ENCODE data around the gene ROBO1.

The ROBO1 gene

GRCh38 chr3:79672731-79673130 is 95.1 kb downstream of the ROBO1 start:
- FAIRE-seq: no peak

GRCh38 chr3:79672075-79672474 is 95.7 kb downstream of the ROBO1 start:
- no peak for DNase-seq (ENCODE audit: insufficient read length, low spot score)
- no peak for FAIRE-seq

More at GRCh38 chr3:79672731-79673130, 95.1 kb downstream of the ROBO1 start:
- DNase-seq (ENCODE audit: insufficient read length, low spot score): no peak

DNA sequence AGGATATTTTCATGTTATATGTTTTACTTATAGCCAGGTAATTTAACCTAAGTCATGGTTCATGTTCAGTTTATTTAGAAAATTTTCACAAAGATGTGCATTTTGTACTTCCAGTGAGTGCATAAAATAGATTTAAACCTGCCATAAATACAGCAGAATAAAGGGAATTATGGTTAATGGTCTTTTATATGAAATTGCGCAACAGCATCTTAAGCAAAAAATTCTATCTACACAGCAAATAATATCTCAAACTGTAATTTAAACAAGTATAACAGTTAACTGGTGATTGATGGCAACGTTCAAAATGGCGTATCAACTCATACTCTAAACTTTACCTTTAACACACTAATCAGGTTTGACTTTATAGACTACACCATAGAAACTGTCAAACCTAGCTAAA is 97.6 kb downstream of the ROBO1 start:
- DNase-seq (ENCODE audit: insufficient read length, low spot score) (no peak), FAIRE-seq (no peak)

DNA sequence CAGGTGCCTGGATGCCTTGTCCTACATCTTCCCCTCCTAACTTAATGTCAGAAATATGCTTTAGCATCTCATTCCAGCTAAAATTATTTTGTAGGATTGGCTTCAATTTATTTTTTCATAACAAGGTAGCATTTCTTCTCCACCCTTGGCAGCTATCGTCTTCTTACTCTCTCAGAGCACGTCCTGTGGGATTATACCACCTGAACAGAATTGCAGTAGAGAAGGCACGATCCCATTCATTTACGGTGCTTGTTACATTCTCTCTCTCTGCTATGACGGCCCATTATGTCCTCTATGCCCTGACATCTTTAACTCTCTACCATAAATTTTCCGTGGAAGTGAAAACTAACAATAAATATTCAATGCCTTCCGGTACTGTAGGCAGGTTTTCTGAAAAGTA is 103.3 kb downstream of the ROBO1 start:
- DNase-seq (ENCODE audit: insufficient read length, low spot score) (no peak), FAIRE-seq (no peak)

DNA sequence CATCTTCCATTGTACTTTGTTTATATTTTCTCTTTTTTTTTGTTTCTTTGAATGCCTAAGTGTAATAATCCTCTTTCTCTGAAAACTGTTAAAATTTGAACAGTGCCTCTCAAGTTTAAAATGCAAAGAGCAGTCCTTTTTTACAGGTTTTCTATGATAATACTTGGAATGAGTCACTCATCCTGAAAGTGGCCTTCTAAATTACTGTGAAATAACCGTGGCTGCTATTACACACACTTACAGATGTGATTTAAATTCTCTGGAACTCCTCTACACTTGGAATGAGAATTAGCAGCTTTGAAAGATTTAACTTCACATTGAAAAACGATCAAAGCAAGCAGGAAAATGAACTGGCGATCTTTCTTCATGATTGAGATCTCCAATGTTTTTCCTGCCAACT is 105.9 kb downstream of the ROBO1 start:
- DNase-seq (ENCODE audit: insufficient read length, low spot score) (no peak), FAIRE-seq (no peak)

DNA sequence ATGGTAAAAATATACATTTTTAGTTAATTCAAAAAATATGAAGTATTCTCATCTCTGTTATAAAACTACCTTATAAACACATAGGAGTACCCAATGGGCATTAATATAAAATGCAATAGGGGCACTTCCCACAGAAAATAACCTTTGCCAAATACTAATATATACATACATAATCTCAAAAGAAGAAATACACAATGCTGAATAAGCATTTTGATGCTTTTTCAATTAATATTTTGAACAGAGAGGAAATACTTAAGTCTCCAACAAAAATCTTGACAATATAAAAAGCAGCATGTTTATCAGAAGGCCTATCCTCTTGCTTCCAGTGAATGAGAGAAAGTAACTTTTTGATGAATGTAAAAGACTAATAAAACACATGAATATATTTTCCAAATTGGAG is 110.7 kb downstream of the ROBO1 start:
- DNase-seq (ENCODE audit: insufficient read length, low spot score): no peak
- no peak for FAIRE-seq

DNA sequence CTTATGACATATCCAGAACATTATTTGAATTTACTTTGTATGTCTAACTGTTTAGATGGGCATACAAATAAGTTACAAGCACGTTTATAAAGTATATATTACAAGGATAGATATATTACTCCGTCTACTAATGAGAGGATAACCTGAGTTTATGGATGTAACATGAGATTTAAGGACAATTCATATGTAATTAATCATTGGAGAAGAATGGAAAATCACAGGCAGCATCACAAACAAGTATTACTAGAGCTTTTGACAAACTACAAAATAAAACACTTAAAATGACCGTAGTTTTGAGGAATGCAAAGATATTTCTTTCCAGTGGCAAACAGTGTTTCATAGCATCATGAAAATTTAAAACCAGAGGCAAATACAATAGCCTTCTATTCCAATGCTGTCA is 113.8 kb downstream of the ROBO1 start:
- FAIRE-seq (no peak), DNase-seq (ENCODE audit: insufficient read length, low spot score) (no peak)

GRCh38 chr3:79653266-79653830 is 114.5 kb downstream of the ROBO1 start:
- FAIRE-seq: no peak

DNA sequence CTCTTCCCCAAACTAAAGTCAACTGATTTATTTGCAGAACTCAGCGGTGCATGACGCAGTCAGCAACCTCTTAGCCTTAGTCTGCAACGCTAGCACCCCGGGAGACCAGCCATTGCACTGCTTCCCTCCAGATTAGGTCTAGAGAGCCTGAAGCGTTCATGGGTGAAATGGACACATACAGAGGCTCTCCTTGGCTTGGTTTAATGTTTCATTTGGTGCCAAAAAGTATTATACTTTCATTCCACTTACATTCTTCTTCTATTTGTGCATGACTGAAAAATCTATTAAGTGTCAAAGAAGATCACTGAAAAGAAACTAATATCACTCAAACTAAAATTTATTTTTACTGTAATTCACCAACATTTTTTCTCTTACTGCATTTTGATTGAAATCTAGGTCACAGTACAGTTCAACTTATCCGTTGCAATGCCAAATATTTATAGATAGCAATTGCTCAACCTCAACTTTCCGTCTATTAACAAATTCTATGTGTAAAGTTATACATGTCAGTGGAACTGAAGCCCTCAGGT is 116.2 kb downstream of the ROBO1 start:
- FAIRE-seq: no peak

More at GRCh38 chr3:79653266-79653830, 114.5 kb downstream of the ROBO1 start:
- no peak for DNase-seq (ENCODE audit: insufficient read length, low spot score)

DNA sequence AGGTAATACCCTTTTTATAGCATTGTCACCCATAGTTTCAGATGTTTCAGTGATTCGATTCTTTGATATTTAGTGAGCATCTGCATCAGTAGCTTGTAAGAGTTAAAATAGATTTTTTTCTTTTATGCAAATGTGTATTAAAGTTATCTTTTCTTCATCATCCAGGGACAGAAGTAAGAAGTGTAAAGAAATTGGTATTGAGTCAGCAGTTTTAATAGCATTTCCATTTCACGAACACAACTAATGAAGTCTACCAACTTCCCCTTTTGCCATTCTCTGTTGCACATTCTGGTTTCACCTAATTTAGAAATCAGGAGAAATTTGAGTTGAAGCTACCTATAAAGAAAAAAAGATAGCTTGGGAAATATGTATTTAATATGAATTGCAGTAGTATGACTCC is 127.9 kb downstream of the ROBO1 start:
- DNase-seq (ENCODE audit: insufficient read length, low spot score): no peak
- no peak for FAIRE-seq

More for the DNA sequence above, 116.2 kb downstream of the ROBO1 start:
- no peak for DNase-seq (ENCODE audit: insufficient read length, low spot score)

DNA sequence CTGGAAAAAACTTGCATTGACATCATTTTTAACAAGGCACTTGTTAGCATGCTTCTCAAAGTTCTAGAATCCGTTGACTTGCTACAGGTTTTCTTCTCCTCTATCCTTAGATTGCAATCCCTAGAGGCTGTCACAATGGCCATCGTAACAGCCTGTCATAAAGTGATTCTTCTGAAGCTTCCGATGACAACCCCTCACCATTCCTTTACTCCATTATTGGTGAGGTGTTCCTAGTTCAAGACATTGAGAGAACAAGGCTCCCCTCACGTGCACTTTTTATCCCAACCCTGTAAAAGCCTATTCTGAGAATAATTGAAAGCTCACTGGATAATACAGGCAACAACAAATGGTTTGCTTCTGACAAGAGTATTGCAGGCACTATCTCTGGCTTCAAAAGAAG is 131.4 kb downstream of the ROBO1 start:
- FAIRE-seq: no peak
- no peak for DNase-seq (ENCODE audit: insufficient read length, low spot score)

GRCh38 chr3:79632842-79633241 is 135.0 kb downstream of the ROBO1 start:
- FAIRE-seq (no peak), DNase-seq (ENCODE audit: insufficient read length, low spot score) (no peak)

GRCh38 chr3:79618883-79619282 is 148.9 kb downstream of the ROBO1 start:
- FAIRE-seq (no peak), DNase-seq (ENCODE audit: insufficient read length, low spot score) (no peak)

DNA sequence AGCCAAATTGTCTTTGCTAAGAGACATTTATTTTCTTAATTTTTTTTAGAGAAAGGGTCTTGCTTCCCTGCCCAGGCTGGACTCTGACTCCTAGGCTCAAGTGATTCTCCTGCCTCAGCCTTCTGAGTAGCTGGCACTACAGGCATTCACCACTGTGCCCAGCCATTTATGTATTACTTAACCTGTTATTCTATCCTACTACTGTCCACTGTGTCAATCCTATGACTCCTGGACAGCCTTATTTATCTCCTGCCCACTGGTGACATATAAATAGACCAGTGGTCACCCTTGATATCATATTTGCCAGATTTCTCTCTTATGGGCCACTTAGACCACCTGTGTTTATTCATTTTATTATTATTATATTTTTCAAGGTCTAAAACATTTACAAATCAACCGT is 161.4 kb downstream of the ROBO1 start:
- FAIRE-seq: no peak
- DNase-seq (ENCODE audit: insufficient read length, low spot score): no peak

GRCh38 chr3:79604681-79605080 is 163.1 kb downstream of the ROBO1 start:
- peak; percentile 2 for DNase-seq (ENCODE audit: insufficient read length, low spot score)
- FAIRE-seq: no peak

DNA sequence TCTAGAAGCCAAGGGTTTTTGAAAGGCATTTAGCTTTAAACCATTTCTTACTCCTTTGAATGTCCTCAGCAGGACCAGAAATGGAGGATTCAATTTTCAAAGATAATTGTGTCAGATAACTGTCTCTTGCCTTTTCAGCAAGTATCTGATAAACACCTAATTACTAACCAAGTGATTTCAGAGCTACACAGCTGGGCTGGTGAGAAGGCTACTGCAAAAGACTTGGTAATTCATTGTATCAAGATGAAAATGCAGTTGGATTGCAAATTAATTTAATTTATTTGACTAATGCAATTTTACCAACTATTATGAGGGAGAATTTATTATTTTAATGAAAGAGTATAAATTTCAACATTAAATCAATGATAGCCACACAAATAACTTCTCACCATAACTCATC is 165.4 kb downstream of the ROBO1 start:
- DNase-seq (ENCODE audit: insufficient read length, low spot score) (no peak), FAIRE-seq (no peak)

DNA sequence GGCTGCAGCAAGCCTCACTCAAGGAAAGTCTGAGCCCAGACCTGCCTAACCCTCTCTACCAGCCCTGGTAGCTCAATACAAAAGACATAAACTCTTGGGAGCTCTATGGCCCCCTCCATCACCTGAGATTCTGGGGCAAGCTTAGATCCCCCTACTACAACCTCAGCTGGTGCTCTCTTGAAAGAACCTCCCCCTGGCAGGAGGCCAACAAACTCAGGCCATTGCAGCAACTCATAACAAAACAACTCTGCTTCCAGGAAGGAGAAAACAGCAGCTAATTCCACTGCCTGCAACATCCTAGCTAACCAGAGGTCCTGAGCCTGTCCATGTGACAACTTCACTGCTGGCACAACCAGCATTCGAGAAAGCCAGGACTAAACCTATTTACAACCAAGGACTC is 169.2 kb downstream of the ROBO1 start:
- no peak for FAIRE-seq

GRCh38 chr3:79597709-79598108 is 170.1 kb downstream of the ROBO1 start:
- DNase-seq (ENCODE audit: insufficient read length, low spot score) (no peak), FAIRE-seq (no peak)

More for the DNA sequence above, 169.2 kb downstream of the ROBO1 start:
- DNase-seq (ENCODE audit: insufficient read length, low spot score): no peak

DNA sequence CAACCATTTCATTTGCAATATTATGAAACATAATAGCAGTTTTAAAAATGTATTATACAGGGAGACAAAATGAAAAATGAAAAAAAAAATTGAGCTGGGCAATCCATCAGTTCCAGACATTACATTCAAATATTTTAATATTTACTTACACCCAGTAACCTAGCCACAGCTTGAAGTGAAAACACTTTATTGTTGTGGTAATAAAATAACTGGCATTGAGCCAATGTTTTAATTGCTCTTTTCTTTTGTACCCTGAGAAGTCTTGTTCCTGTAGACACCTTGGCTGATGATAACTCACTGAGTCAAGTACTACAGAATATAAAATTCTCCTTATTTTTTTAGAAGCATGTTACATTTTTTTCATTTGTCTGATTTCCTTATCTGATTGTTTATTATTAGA is 180.6 kb downstream of the ROBO1 start:
- DNase-seq (ENCODE audit: insufficient read length, low spot score): no peak

GRCh38 chr3:79586232-79586631 is 181.6 kb downstream of the ROBO1 start:
- no peak for FAIRE-seq
- no peak for DNase-seq (ENCODE audit: insufficient read length, low spot score)

More for the DNA sequence above, 180.6 kb downstream of the ROBO1 start:
- FAIRE-seq: no peak

DNA sequence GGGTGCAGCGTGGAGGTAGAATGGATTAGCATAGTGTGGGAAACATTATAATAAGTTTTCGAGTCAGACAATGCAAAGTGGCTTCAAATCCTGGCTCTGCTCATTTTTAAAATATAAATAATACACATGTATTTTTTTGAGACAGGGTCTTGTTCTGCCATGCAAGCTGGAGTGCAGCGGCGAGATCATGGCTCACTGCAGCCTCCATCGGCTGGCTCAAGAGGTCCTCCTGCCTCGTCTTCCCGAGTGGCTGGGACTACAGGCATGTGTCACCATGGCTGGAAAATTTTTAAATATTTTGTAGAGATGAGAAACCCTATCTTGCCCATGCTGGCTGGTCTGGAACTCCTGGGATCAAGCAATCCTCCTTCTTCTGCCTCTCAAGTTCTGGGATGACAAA is 194.9 kb downstream of the ROBO1 start:
- no peak for DNase-seq (ENCODE audit: insufficient read length, low spot score)
- FAIRE-seq: no peak

DNA sequence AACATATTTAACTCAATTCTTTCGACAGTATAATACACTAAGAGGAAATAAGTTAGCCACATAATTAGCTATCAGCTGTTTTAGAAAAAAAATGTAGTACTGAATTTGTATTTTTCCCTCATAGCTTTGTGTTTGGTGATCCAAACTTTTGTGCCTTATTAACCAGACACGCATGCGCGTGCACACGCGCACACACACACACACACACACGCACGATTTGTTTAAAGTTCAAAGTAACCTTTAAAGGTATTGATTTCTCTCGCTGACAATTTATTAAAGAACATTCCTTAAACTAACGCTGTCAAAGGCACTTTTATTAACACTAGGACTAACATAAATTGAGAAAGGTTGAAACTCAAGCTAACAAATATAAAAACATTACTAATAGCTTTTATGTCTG is 198.9 kb downstream of the ROBO1 start:
- no peak for DNase-seq (ENCODE audit: insufficient read length, low spot score)
- FAIRE-seq: no peak

GRCh38 chr3:79564192-79564591 is 203.6 kb downstream of the ROBO1 start:
- DNase-seq (ENCODE audit: insufficient read length, low spot score): no peak
- FAIRE-seq: peak; percentile 46

Measured in HTR-8/SVneo (cell line).